GM21528 (cell line): ENCODE data around the gene PCIF1.
"Not testable (repeated sequence)": the region's sequence is repeated elsewhere in the genome, so short reads cannot be mapped to it uniquely, and the experiment has no call there.

ENCODE experiments used
- ATAC-seq: cut with Tn5 transposase; IDR thresholded peaks from one replicate; pipeline ENCODE4 v1.9.1; 2021; ENCODE audit warnings: mild to moderate bottlenecking, moderate library complexity; ENCODE audit not compliant: unreplicated experiment, low FRiP score

Gene PCIF1

DNA sequence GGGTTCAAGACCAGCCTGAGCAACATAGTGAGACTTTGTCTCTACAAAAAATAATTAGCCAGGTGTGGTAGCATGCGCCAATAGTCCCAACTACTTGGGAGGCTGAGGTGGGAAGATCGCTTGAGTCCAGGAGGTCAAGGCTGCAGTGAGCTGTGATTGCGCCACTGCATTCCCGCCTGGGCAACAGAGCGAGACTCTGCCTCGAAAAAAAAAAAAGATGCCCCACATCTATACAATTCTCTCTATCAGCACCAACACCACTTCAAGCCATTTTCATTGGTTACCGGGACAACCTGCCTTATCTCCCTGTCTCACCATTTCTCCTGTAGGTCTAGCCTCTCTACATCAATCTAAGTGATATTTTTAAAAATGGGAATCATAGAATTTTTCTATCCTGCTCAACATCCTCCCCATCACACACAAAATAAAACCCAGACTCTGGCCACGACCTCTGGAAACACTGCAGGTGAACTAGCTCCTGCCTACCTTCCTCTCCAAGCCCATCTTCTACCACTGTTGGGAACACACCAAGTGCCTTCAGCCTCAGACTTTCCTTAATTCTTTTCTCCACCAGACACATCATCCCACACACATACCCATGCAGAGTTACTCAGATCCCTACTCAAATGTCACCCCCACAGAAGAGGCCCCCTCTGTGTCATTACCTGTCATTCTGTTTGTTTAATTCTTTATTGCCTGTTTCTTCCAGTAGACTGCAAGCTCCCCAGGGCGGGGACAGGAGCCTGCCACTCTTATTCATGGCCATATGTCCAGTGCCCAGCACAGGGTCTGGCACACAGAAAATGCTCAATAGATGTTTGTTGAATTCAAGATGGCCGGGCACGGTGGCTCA, 12.9 kb upstream of the PCIF1 start:
- no peak for ATAC-seq

GRCh38 chr20:45924391-45925261, 9.9 kb upstream of the PCIF1 start:
- ATAC-seq, result no peak

- ATAC-seq, result no peak
Observed at GRCh38 chr20:45925821-45926506, 8.5 kb upstream of the PCIF1 start.

DNA sequence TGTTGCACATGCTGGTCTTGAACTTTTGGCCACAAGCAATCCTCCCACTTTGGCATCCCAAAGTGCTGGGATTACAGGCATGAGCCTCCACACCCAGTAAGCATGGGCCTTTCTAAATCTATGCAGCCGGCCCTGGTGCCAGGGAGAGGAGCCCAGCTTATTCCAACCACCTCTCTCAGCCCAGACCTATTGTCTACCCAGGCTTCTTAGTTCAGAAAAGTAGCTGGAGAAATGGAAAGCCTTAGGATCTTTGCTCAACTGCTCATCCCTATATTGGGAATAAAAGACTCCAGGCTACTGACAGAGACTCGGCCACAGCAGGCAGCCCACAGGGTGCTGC, 7.8 kb upstream of the PCIF1 start:
- ATAC-seq, result no peak

DNA sequence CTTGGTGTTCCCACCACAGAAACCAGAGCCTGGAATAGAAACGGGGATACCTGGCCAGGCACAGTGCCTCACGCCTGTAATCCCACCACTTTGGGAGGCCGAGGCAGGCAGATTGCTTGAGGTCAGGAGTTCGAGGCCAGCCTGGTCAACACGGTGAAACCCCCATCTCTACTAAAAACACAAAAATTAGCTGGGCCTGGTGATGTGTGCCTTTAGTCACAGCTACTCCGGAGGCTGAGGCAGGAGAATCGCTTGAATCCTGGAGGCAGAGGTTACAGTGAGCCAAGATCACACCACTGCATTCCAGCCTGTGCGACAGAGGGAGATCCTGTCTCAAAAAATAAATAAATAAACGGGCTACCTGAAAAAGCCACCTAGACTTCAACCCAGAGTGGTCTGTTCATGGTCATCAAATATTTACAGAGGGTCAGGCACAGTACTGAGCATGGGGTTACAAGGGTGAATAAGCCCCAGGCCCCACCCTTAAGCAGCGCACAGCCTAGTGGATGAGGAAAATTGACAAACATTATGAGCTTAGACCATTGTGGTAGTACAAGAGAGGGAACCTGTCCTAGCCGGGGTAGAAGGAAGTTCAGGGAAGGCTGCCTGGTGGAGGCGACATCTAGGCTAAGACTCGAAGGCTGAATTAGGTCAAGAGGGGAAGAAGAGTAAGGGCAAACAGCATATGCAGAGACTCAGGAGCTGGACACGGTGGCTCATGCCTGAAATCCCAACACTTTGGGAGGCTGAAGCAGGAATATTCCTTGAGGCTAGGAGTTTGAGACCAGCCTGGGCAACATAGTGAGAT, 7.2 kb upstream of the PCIF1 start:
- ATAC-seq, result no peak

- not testable (repeated sequence) for ATAC-seq
Observed at GRCh38 chr20:45931680-45932079, 2.8 kb upstream of the PCIF1 start.

DNA sequence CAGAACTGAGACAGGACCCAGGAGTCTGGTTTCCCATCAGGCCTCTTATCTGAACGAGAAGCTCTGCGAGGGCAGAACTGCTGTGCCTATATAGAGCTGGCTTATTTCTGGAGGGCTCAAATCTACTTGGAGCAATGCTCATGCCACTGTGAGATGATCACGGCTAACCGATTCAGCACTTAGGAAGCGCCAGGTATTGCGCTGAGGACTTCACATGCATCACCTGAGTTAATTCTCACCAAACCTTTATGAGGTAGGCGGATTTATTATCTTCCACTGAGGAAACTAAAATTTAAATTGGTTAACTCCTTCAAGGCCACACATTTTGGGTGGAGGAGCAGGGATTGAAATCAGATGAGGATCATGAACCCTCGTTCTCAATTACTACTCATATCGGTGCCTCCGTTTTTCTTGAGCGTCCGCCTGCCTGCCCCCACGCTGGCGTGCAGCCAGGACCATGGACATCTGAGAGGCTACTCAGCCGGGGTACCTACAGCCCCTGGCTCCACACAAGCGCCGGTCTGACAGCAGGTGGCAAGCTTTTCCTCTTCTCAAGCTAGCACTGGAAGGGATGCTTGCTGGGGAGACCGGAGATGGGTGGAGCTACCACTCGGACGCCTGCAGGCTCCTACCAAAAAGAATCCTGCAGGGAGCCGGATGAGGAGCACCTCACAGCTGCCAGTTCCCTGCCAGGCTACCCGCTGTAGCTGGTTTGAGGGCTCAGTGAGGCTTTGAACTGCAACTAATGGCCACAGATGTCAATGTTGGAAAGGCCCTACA, 1.0 kb upstream of the PCIF1 start:
- ATAC-seq, result no peak

DNA sequence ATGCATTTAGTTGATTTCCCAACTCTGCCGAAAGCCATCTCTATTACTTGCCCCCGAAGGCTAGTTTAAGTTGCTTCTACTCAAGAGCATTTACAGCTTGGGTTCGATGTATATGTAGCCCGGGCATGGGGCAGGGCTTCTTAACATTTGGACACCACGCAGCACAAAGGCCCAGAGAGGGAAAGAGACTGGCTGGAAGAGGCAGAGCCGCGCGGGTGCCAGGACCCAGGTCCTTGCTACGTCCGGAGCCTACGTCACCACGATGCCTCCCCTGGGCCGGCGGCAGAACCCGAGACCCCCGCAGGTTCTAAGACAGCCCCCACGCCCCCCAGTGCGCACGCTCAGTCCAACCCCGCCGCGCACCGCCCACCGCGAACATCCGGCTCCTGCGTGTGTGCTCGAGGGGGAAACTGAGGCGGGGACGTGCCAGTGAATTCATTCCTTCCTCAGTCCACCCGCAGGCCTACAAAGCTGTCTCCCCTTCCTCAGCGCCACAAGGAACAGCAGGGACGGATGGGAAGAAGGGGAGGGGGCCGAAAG, 367 bp upstream of the PCIF1 start:
- peak; percentile 13 for ATAC-seq

DNA sequence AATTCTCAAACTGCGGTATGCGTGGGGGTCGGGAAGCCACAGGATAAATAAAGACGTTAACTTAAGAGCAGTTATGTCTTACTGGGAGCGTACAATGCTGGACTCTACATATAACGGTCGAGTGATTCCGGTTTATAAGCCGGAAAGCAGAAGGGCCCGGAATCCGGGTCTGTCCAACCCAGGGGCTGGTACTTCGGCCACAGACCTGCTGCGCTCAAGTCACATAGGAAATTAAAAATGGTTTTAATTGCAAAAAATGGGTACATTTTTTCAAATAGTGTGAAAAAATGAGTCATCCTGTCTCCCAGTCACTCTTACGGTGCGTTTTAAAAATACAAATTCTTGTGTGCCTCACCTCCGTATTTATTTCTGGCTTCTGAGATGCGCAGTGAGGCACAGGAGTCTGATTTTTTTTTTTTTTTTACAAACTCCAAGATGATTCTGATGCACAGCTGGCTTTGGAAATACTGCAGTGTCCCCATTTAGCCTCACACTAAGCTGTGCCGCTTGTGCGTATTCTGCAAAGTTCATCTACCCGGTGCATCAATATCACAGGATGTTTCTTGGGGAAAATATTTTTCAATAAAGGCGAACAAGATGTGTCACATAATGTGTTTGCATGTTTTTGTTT, 1.0 kb downstream of the PCIF1 start:
- ATAC-seq, result peak; percentile 18

- no peak for ATAC-seq
Observed at GRCh38 chr20:45937765-45938164, 3.3 kb downstream of the PCIF1 start.

DNA sequence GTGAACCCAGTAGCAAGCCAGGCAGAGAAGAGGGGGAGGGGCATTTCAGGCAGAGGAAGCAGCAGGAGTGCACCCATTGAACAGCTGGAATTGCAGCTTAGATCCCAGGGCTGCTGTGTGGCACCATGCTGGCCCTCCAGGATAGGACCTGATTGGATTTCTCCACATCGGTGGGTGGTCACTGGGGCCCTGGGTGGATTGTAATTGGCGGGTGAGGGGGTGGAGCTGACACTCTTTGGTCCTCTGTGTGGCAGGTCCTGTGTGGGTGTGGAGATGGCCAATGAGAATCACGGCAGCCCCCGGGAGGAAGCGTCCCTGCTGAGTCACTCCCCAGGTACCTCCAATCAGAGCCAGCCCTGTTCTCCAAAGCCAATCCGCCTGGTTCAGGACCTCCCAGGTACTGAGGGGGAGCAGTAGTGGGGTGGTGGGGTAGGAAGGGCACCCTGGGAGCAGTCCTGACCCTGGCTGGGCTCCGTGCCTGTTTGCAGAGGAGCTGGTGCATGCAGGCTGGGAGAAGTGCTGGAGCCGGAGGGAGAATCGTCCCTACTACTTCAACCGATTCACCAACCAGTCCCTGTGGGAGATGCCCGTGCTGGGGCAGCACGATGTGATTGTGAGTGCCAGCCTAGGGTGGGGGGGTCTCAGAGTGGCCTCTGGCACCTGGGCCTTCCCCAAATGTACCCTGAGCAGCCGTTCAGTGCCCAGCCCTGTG, 4.4 kb downstream of the PCIF1 start:
- ATAC-seq, result no peak

GRCh38 chr20:45940053-45940452, 5.6 kb downstream of the PCIF1 start:
- ATAC-seq, result no peak

- no peak for ATAC-seq
Observed at GRCh38 chr20:45940469-45940868, 6.0 kb downstream of the PCIF1 start.

- ATAC-seq, result no peak
Observed at GRCh38 chr20:45943613-45944012, 9.1 kb downstream of the PCIF1 start.

DNA sequence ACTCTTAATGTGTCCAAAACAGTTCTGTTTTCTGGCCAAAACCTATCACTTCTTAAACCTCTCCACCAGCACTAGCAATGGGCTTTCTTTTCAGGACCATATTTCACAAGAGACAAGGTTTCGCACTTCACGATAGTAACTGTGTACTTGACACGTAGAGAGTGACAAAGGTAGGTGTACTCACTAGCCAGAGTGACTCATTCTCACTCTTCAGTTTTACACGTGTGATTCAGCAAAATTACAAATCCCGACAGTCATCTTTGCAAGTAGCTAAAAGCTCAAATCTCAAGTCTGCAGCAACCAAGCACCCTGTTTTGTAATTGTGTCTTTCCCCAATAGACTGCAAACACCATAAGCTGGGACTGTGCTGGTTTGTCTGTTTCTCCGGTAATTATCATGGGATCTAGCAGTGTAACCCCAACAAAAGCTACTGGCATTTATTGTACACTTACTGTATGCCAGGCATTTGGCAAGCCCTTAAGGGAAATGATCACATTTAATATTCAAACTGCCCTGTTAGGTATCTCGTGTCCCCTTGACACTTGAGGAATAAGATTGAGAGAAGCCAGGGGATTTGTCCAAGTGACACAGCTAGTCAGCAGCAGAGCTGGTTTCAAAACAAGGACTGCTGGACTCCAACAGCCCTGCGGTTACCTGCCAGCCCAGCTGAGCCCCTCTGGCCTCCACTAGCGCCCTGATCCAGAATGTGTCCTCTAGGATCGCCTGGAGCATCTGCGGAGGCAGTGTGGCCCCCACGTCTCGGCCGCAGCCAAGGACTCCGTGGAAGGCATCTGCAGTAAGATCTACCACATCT, 9.9 kb downstream of the PCIF1 start:
- no peak for ATAC-seq

GRCh38 chr20:45944965-45945677, 10.6 kb downstream of the PCIF1 start:
- no peak for ATAC-seq

GRCh38 chr20:45945678-45946148, 11.2 kb downstream of the PCIF1 start:
- ATAC-seq, result no peak
